Activated CD4-positive, alpha-beta T cell treated with anti-CD3 and anti-CD28 coated beads, Interleukin-2, amount 50 U/mL, for 24 hours (primary cell): ENCODE measurements around the gene RGS3.

Experiments
- DNase-seq, 2 donors: peaks; one replicate each; pipeline ENCODE4 v3.0.0-alpha.2; 2020; ENCODE audit warnings: low read depth in 1 of 2, low spot score in 1 of 2

The RGS3 gene

DNA sequence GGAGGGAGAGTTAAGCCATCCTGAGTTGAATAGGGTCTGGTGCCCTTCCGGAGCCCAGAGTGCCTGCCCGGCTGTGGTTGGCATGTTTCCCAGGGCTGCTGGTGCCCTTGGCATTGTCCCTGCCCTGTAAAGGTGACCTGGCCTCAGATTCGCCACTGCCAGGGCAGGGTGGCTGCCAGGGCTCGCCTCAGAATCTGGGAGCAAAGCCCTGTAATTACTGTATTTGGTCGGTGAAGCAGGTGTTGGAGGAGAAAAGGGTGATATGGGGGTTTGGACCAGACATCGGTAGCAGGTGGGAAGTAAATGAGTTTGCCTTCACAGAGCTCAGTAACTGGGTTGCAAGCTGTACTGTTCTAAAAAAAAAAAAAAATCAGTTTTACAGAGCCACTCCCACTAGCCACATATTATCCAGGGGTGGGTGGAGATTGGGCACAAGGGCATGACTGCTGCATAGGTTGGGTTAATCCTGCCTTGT is 47.6 kb downstream of the RGS3 start:
- no peak for DNase-seq

DNA sequence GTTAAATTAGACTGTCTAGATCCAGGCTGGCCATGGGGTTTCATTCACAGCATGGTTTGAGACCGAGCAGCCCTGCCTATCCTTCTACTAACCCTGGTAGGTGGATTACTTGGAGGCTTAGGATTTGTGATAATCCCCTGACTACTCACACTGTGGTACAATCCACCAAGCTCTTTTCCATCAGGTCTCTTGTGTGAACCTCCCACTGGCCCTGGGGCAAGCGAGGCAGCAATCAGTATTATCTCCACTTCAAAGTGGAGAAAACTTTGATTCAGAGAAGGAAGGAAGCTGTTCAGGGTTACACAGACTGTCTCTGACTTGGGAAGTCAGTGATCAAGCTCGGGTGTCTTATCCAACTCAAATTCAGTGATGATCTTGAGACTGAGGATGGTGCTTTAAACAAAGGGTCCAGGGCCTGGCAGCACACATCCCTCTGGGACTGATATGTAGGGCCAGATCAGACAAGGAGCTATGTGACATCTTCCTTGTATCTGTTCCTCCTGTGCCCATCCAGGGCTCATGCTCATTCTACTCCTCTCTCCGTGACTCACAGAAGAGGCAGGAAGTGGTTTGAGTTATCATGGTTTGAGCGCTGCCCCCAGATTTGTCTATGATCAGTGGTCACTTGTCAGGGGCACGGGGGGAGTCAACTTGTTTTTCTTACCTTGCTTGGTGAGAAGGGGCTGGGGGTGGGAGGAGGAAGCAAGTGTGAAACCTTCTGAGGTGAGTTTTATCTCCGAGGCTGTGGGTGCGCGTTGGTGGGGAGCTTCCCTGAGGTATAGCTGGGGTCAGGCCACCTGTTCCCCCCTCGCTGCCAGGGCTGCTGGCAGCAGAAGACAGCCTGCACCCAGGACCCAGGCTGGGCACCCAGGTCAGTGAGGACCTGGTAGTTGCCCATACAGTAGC is 48.6 kb downstream of the RGS3 start:
- DNase-seq = peak; percentile 48 to 67

DNA sequence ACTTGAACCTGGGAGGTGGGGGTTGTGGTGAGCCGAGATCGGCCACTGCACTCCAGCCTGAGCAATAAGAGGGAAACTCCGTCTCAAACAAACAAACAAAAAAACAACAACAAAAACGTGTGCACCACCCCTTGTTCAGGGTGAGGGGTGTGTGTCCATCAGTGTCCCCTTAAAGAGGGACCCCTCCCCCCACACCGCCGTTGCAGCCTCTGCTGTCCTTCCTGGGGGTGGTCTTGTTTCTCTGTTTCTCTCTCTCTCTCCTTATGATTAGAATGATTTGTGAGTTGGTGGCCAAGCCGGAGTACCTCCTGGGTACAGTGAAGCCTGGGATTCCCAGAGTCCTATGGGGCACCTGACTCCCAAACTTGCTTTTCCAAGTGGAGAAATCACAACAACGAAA is 49.6 kb downstream of the RGS3 start:
- no peak for DNase-seq

DNA sequence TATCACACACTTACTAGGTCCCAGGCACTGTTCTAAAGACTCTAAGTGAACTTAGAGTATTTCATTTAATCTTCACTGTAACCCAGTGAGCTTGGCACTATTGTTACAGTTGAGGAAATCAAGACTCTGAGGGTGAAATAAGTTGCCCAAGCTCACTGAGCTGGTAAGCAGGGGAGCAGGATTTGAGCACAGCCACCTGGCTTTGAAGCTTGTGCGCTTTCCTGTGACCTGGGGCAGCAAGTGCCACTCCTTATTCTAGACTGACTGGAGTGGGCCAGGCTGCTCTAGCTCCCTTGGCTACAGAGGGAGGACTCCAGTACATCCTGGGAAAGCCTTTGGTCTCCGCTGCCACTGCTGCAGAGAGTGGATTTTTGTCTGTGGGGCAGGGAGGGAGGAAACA is 50.0 kb downstream of the RGS3 start:
- DNase-seq = no peak

DNA sequence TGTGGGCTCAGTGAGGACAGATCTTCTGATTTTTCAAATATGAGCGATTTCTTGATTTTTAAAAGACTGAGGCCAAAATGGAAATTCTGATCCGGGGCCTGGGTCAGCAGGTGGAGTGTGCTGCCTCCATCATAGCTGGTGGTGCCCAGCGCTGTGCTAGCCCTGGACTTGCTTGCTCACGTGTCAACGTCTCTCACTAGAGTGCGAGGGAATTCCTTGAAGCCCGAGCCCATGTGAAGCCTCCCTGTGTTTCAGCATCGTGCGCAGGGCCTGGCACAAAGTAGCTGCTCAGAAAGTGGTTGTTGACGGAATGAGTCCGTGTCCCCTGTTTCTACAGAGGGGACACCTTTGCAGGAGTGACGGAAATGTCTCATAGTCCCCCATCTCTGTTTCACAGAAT is 50.5 kb downstream of the RGS3 start:
- DNase-seq = no peak

DNA sequence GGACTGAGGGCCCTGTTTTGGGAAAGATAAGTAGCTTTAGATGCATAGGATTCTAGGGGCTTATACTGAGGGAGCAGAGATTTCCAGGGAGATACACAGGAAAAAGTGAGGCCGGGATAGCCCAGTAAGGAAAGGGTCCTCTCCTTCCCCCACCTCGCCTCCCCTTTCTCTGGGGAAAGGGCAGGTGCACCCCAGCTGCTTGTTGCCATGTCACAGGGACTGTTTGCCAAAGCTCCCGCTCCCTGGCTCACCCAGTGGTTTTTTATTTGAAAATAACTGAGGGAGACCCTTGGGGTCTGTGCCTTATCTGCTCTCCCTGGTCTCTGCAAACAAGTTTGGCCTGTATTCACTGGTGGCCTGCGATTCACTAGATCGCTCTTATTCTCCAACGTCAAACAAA is 51.2 kb downstream of the RGS3 start:
- DNase-seq = no peak

DNA sequence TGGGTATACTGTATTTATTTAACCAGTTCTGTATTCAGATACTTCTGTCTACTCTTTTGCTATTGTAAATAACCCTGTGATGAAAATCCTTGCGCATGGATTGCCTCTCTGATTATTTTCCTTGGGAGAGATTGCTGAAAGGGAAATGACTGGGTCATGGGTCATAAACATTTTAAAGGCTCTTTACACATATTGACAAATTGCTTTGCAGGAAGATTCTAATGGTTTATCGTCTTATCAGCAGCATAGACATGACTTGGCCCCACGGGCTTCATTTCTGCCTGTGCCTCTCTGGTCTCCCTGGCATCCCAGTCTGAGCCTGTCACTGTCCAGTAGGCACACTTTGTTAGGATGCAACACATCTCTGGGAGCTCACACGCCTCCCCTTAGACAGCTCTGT is 52.3 kb downstream of the RGS3 start:
- no peak for DNase-seq

DNA sequence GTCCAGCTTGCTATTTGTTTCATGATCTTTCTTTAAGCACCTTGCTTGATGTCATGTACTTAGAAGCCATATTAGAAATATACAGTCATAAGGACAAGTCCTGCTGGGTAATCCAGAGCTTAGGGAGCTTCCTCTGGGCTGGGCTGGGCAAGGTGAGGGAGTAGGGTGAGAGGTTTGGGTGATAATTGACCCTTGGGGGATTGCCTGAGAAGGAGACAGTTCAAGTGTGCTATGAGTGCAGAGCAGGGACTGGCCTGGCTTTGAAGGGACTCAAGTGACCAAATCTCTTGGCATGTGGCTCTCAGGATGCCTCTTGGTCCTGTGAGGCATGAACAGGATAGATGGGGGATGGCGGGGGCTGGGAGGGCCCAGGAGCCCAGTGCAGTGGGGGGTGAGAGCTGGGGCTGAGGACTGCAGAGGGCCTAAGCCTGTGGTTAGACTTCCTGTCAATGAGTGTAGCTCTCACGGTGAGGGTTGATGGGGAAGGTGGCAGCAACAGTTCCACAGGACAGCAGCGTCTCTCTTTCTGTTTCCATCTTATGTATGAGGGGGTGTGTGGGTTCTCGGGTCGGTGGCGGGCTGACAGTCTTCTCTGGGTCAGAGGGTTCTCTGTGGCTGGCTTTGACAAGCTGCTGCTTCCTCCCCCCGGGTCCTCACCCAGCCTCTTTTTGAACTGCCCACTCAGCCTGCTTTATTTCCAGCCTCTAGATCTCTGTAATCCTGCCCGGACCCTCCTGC is 53.5 kb downstream of the RGS3 start:
- DNase-seq = peak; percentile 43 to 73

DNA sequence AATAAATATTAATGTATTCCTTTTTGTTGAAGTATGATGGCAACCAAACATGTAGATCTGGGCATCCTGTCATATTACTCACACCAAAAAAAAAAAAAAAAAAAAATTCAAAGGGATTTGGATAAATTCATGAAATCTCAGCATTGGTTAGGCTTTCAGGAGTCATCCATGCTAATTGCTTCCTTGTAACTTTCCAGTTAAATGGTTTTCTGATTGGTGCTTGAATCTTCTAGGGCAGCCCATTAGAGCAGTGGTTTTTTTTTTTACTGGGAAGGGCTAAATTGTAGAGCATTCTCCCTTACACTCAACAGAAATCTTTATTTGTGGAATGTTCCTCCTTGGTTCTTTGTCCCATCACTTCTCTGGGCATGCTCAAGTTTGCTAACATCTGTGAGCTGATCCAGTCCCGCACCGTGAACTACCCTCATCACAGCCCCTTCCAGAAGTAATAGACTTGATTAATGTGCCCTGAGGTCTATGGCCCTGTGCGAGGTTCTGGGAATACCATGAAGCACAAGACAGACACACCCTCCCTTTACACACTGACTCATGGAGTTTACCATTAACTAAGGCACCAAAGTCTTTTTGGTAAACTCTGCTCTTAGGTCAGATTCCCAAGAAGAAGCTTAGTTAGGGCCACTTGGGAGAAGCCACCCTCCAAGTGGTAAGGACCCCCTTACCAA is 56.0 kb downstream of the RGS3 start:
- no peak for DNase-seq

DNA sequence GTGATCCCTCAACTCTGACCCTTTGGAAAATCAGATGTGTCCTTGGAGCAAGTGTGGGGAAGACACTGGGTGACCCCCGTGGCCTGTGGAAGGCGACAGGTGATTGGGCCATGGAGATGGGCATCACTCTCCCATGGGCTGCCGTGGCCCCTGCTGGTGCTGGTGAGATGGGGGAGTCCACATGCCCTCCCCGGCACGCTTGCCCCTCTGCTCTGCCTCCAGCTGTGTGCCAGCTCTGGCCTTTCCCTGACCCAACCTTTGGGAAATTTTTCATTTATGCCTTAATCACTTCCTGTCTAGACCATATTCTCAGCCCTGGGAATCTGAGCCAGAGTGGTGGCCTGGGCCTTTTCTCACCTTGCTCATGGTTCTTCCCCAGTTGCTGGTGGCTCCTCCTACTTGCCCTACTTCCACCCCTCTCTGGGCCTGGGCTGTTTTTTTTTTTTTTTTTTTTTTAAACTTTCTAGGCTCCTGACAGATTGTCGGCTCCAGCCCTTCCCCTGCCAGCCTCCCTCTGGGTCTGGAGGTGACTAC is 56.6 kb downstream of the RGS3 start:
- DNase-seq = peak in 1 of 2 donors; percentile 60

DNA sequence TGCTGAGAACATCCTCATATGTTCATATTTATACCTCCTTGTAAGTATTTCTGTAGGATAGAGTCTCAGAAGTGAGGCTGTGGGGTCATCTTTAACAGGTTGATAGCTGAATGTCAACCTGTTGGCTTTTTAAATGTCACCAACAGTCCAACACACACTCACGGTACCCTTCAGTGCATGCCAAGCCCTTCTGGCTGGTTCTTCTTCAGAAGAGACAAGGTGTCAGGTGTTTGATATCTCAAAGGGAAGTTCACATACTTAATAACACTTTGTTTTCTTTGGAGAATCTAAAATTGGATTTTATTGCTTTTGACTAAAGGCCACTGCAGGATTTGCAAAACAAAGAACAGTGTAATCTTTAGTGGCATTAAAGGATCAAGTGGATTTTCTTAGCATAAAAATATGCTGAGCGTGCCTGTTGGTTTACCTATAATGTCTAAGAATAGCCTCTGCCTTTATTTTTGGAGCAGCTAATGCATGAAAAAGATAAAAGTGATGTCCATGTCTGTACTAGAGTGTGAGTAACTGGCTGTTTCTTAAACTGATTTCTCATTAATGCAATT is 58.2 kb downstream of the RGS3 start:
- DNase-seq = no peak

DNA sequence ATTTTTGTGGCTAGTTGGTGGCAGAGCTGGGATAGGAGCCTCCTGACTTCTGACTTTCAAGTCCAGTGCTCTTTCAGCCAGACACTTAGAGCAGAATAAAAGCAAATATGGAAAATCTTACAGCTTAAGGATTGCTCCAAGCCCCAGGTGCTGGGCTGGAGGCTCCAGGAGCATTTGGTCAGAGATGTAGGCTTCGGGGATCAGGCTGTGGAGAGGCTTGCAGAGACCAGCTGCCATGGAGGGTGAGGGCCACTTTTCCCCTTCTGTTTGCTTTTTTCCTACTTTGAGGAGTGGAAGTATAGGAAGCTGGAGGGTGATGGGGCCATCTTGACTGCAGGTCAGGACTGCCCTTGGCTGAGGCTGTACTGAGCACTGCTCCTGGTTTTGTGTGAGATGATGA is 58.9 kb downstream of the RGS3 start:
- DNase-seq = no peak

DNA sequence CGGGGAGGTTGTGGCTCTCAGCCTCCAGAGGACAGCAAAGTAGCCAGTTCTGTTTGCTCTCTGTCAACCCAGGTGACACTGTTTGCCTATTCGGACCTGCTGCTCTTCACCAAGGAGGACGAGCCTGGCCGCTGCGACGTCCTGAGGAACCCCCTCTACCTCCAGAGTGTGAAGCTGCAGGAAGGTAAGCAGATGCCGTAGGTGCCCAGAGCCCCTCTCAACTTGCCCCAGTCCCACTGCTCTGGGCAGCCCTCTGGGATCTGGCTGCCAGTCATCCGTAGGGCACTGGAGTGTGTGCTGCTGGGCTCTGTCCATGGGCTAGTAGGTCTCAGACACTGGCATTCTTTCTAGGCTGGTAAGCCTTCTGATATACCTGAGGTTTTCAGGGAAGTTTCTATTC is 59.3 kb downstream of the RGS3 start:
- DNase-seq = no peak

DNA sequence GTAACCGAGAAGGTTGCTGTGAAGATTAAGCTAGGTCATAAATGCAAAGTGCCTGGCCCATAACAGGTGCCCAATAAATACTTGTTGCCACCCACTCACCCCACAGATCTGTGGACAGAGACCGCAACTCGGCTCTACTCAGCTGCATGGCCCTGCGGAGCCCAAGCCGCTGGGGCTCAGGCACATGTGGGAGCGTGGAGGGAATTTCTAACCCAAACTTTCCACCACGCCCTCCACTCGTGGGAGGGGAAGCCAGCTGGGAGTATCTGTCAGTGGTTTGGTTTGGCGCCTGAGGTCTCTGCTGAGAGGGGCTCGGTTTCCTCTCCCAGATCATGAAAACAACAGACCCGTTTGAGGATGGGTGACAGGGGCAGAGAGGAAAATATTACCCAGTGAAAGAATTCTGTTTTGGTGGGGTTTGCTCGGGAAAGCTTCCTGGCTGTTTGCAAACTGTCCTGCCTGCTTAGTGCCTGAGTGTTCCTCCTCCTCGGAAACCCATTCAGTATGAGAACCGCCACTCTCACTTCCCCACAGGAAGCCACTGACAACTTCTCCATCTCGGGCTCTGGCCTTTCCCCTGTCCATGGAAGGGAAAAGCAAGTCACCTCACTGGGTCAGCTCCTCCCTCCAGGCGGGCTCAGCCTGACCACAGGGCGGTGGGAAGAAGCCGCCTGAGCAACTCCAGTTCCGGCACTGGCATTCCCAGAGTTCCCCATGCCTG is 60.1 kb downstream of the RGS3 start:
- DNase-seq = peak in 1 of 2 donors; percentile 76

DNA sequence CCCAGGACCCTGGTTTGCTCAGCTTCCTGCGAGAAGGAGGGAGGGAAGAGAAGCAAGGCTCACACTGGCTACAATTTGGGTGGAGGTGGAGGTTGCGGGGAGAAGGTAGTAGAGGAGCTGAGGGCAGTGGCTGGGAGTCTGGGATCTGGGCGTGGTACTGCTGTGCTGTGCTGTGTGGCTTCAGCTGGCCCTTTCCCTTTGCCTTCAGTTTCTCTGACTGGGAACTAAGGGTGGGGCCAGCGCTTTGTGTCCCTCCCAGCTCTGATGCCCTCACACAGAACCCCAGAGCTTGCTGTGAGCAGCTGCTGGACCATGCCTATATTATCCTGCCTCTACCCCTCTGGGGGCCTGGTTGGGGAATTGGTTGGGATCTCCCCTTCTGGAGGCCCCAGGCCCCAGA is 60.9 kb downstream of the RGS3 start:
- DNase-seq = no peak

DNA sequence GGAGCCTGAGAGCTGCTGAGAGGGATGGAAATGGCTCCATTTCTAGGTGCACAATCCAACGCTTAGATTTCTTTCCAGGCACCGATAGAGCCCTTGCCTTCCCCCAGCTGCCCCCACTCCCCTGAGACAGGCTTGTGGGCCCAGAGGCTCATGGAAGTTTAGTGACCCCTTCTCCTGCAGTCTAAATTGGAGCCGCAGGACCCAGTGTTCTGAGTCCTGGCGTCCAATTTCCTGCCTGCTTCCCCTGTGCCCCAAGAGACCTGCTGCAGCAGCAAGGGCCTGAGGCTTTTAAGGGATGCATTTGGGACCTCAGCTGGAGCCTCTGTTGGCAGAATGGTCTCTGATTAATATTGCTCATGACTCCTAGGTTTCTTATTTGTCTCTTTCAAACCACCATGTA is 61.7 kb downstream of the RGS3 start:
- DNase-seq = no peak

DNA sequence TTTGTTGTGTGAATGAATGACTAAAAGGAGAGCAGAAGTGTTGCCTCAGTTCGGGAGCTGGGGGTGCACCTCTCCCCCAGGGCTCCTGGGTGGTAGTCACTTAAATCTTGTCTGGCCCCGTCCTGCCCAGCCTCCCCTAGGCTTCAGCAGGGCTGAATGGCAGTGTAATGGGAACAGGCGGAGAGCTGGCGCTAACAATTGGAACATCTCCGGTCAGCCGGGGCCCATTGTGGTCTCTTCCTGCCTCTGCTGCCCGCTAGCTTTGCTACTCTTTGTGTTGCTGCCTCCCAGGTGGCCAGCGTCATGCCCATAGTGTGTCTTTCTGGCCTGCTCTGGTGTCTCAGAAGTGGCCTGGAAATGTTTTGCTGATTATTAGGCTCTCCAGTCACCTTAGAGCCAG is 62.3 kb downstream of the RGS3 start:
- DNase-seq = no peak

DNA sequence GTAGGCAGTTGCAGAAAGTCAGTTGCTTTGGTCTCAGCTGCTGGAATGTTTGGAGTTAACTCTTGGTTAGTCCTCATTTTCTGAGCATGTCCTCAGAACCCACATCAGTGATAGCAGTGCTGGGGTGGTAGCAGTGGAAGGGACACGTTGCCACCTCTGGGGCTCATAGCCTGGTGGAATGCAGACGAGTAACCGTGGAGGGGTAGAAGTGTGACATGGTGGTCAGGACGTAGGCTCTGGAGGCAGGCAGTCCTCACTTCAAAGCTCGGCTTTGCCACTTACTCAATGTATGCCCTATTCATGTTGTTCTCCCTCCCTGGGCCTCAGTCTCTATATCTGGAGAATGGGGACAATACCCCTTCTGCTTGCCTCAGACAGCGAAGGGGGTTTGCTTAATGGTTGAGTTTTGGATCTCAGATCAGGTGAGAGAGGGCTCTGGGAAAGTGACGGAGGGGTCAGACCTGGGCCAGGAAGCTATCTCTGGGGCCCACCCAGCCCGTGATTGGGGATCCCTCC is 62.8 kb downstream of the RGS3 start:
- no peak for DNase-seq

DNA sequence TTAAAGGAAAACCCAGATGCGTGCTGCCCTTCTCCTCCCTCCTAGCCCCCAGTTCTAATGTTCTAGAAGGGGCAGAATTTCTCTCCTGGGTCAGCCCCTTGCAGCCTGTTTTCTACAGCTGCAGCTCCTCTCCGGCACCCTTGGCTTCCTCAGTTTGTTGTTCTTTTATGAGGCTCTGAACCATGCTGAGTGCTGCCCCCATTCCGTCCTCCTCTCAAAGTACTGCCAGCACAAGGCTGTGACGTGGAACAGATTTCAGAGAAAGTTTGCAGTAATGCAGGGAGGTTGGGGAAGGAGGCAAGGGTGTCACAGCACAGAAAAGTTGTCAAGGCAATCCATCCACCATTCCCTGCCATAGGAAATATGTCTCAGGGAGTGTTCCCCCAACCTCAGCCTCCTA is 63.3 kb downstream of the RGS3 start:
- DNase-seq = no peak

DNA sequence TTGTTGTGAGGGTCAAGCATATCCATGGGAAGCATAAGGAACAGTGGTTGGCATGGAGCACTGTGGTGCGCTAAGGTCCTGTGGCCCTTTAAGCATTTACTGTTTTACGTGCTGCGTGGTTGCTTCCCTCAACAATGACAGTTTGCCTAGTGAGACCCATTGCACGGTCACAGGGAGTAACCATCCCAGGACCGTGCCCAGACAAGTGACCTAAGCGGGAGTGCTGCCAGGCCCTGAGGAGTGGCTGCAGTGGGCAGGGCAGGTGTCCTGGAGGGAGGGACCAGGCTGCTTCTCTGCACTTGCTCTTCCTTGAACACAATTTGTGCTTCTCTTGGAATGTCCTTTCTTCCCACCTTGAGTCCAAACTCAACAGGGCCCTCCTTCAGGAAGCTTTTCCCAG is 64.6 kb downstream of the RGS3 start:
- no peak for DNase-seq
